ENCODE results near the gene HIBADH.

The HIBADH gene

GRCh38 chr7:27526611-27527347 lies 135.9 kb downstream of the HIBADH start:
- H3K27ac ChIP-seq, result peak overlapping the region; percentile 91
- TF ChIP-seq ZFX (IDR thresholded peaks at IDR 0.05) (no peak), CTCF (conservative IDR thresholded peaks at IDR 0.05) (no peak)

DNA sequence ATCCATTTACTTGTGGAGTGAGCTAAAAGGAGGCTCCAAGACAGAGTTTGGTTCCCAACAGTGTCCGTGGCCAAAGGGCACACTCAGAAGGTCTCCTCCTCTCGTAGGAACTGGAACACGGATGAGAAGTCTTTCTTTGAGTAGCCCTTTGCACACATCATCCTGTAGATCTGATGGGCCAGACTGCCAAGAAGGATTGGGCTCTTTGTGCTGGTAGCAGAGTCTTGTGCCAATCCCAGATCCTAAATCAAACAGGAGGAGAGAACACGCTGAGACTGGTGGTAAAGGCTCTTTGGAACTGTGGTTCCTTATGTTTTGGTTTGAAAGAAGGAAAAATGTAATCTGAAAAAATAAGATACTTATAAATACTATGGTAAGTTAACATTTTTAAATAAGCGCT lies 136.6 kb downstream of the HIBADH start:
- TF ChIP-seq ZFX (IDR thresholded peaks at IDR 0.05) (no peak), CTCF (conservative IDR thresholded peaks at IDR 0.05) (no peak)
- peak overlapping the region; percentile 60; the same call in 1 of the 2 replicates for H3K27ac ChIP-seq

GRCh38 chr7:27523321-27523720 lies 139.4 kb downstream of the HIBADH start:
- no peak overlapping the region for H3K27ac ChIP-seq
- TF ChIP-seq CTCF (conservative IDR thresholded peaks at IDR 0.05), result no peak
- no peak for TF ChIP-seq ZFX (IDR thresholded peaks at IDR 0.05)

DNA sequence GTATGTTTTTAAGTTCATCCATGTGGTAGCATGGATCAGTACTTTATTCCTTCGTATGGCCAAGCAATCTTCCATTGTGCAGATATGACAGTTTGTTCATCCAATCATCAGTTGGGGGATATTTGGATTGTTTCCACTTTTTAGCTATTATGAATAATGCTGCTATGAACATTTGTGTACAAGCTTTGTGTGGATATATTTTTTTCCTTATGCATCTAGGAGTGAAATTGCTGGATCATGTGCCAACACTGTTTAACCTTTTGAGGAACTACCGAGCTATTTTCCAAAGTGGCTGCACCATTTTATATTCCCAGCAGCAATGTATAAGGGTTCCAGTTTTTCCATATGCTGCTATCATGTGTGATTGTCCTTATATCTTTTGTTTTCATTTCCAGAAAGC lies 140.1 kb downstream of the HIBADH start:
- H3K27ac ChIP-seq, result no peak overlapping the region
- TF ChIP-seq CTCF (conservative IDR thresholded peaks at IDR 0.05) (no peak), ZFX (IDR thresholded peaks at IDR 0.05) (no peak)

- no peak overlapping the region for H3K27ac ChIP-seq
- TF ChIP-seq ZFX (IDR thresholded peaks at IDR 0.05) (no peak), CTCF (conservative IDR thresholded peaks at IDR 0.05) (no peak)
Observed at GRCh38 chr7:27520815-27521790, 141.6 kb downstream of the HIBADH start.

DNA sequence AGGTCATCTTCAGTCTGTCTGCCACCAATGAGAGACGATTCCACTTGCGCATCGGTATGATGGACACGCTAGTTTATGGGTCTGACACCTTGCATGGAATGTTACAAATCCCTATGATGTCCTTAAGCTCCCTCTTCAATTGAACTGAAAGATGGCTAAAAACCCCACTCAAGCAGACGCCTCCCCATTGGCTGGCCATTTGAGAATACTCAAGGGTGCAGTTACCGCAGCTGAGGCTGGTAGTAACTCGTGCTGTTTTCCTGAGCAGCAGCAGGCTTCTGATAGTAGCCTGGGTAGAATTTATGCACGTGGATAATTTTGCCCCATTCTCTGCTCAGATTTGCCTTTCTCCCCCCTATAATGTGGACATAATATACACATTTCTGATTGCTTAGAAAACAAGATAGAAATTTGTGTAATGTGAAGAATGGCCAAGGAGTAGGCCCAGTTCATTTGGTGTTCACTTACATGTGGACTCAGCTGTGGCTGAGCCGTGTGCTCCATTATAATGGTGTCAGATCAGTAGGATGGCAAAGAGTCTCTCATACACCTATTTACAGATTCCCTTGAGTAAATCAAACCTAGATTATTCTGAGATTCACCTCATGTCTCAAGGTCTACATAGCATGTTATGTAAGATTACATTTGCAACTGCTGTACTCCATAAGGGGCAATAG lies 142.8 kb downstream of the HIBADH start:
- H3K27ac ChIP-seq, result no peak overlapping the region
- TF ChIP-seq CTCF (conservative IDR thresholded peaks at IDR 0.05), result no peak
- TF ChIP-seq ZFX (IDR thresholded peaks at IDR 0.05), result no peak

All from C4-2B (cell line).